GM13976 (cell line): ENCODE measurements around the gene LHCGR.

Experiments used
- DNase-seq: peaks from one replicate; pipeline ENCODE4 v3.0.0; 2012; ENCODE audit warnings: low spot score
- in situ Hi-C: fragments of 300-500 bp; cut with MboI; formaldehyde crosslinking; loops from one replicate; pipeline ENCODE4 v1.12.0; 2022; ENCODE audit warnings: low sequenced_read_pairs, mixed read lengths, inconsistent platforms; ENCODE audit not compliant: unreplicated experiment
- TF ChIP-seq, protein P1 (sequence below): IDR thresholded peaks from 2 replicates; pipeline ENCODE4 v1.5.1; 2012; ENCODE audit warnings: borderline replicate concordance, mild to moderate bottlenecking; ENCODE audit not compliant: insufficient read depth; ENCODE audit errors: extremely low read depth, missing control alignments, control extremely low read depth

Gene LHCGR

DNA sequence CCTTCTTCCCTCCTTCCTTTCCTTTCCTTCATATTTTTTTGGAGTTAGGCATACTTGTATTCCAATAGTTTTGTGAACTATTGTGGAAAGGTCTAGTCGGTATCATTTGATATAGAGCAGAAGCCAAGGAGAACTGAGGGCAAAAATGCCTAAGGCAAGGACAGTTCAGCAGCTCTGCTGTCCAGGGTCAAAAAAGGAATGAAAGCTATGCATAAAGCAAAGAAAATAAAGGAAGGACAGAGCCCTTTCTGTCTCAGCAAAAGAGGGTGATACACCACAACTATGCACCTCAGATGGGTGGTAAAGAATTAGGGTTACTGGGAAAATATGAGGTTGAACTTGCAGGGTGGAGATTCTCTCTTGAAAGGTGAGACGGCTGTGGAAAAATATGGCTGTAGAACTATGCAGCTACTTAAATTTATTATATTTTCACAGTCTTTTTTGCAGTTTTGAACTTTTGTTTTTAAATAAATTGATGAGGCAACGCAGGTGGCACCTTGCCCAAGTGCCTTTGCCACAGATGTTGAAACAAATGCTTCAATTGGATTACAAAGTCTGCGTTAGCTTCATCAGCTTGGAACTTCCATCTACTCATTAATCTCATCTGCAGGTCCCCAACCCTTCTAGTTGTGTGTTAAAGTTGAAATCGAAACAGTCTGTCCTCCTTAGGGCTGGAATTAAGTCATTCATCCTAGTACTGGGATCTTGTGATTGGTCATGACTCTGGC is 20.8 kb downstream of the LHCGR start:
- TF ChIP-seq, protein P1, sequence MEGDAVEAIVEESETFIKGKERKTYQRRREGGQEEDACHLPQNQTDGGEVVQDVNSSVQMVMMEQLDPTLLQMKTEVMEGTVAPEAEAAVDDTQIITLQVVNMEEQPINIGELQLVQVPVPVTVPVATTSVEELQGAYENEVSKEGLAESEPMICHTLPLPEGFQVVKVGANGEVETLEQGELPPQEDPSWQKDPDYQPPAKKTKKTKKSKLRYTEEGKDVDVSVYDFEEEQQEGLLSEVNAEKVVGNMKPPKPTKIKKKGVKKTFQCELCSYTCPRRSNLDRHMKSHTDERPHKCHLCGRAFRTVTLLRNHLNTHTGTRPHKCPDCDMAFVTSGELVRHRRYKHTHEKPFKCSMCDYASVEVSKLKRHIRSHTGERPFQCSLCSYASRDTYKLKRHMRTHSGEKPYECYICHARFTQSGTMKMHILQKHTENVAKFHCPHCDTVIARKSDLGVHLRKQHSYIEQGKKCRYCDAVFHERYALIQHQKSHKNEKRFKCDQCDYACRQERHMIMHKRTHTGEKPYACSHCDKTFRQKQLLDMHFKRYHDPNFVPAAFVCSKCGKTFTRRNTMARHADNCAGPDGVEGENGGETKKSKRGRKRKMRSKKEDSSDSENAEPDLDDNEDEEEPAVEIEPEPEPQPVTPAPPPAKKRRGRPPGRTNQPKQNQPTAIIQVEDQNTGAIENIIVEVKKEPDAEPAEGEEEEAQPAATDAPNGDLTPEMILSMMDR = no peak
- DNase-seq = no peak
- in situ Hi-C loops = no loop called here

DNA sequence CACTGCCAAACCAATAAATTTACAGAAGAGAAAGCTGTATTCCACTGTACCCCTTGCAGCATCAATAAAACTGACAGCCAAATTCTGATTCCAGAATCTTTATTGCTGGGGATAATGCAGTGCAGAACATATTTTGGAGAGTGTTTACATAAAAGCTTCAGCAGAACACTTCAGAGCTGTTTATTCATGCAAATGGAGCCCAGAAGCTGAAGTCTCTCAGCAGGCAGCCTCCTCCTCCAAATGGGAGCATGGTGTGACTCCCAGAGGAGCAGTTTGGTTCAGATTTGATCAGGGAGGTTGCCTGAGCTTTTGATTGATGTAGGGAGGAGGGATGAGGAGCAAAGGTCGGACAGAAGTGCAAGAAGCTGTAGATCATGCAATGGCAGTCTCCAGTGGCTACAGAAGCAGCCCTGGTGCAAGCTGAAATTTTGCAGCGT is 22.4 kb downstream of the LHCGR start:
- in situ Hi-C loops = no loop called here
- no peak for DNase-seq
- TF ChIP-seq, protein P1 = no peak

DNA sequence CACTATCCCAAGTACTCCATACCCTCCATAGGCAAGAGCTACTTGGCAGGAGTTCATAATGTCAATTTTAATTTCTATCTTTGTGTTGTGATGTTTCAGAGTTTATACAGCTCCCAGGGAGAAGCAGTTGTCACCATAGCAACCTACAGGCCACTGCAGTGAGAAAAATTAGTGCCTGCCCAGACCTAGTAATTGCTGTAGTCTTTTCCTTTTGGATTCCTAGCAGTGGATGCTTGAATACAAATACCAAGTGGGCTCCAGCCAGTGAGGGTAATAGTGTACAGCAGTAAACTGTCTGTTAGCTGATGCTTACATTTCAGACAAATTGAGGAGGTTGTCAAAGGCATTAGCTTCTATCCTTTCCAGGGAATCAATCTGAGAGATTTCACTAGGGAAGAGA is 26.7 kb downstream of the LHCGR start:
- DNase-seq = no peak
- in situ Hi-C loops = no loop called here
- TF ChIP-seq, protein P1 = no peak

DNA sequence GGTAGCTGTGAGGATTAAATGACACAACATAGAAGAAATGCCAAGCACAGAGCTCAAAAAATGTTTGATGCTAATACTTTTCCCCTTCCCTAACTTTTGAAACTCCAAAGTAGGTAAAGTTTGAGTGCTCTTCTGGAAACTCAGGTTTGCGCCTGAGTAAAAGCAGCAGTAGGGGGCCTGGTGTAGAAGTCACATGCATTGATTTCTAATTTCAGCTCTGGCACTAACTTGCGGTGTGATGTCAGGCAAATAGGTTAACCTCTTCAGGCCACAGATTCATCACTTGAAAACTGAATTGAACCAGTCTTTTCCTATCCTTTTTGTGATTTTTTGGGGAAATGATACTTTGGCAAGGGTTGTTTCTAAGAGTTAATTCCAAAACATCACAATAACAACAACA is 27.2 kb downstream of the LHCGR start:
- no peak for DNase-seq
- TF ChIP-seq, protein P1 = no peak
- in situ Hi-C loops = no loop called here

DNA sequence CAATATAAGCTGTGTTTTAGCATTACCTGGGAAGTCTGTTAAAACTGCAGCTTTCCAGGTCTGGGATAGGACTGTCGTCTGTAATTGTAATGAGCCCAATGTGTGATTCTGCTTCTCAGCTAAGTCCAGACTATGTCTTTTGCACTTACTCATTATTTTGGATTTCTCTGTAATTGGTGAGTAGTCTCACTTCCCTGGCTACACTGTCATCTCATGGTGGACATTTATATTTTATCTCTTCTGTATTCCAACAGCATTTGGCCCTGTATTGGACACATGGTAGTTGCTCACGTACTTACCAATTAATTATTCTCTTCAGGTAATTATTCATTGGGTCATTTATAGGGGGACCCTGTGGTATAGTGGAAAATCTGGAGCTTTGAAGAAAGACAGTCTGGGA is 28.0 kb downstream of the LHCGR start:
- in situ Hi-C loops = no loop called here
- DNase-seq = no peak
- TF ChIP-seq, protein P1 = no peak

DNA sequence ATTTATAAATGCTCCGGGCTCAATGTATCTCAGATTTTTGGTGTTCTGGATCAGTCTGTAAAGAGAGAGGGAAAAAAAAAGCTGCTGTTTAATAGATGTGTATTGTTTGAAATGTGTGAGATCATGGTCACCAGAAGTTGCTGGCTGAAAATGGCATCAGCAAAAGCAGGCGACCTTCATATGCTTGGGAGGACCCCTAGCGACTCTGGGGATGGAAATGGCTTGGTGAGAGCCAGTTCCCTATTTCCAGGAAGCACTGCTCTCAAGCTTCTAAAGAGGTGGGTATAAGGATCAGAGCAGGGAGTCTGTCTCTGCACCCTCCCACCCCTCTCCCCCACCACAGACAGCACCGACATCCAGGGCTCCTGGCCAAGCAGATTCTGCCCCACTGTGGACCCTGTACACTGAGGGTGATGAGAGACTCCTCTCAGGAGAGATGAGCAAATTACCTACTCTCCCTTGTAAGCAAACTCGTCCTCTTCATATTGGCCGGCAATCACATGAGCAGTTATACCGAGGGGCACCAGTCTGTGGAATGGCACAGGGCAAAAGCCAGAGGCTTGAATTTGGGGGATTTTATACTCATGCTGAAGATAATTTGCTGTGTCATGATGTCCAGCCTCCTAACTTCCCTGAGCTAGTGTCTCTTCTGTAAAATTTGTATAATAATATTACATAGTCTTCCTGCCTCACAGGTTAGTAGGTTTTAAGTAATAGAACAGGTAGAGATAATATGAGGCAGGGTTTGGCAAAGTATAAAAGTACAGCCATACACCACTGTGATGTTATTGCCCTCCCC is 29.6 kb downstream of the LHCGR start:
- no peak for DNase-seq

More for the DNA sequence above, 29.6 kb downstream of the LHCGR start:
- in situ Hi-C loops = no loop called here
- TF ChIP-seq, protein P1 = no peak
